ENCODE data around the gene CDC16.

The CDC16 gene

GRCh38 chr13:114304346-114305034 lies 69.8 kb downstream of the CDC16 start:
- DNase-seq, result no peak

- DNase-seq, result no peak
These were observed 74.4 kb downstream of the CDC16 start for GRCh38 chr13:114309086-114309485.

GRCh38 chr13:114309806-114310410 lies 75.2 kb downstream of the CDC16 start:
- no peak for DNase-seq

GRCh38 chr13:114310956-114311355 lies 76.3 kb downstream of the CDC16 start:
- no peak for DNase-seq

GRCh38 chr13:114311387-114311786 lies 76.7 kb downstream of the CDC16 start:
- no peak for DNase-seq

- no peak for DNase-seq
These were observed 77.2 kb downstream of the CDC16 start for GRCh38 chr13:114311908-114312307.

- DNase-seq, result no peak
These were observed 78.6 kb downstream of the CDC16 start for GRCh38 chr13:114313061-114313860.

- DNase-seq, result peak; percentile 96
These were observed 79.6 kb downstream of the CDC16 start, which contains the start of gene CHAMP1 for GRCh38 chr13:114314074-114314912. CHAMP1 (plus strand) TSS chr13:114314503; CDS start chr13:114323843, 9,340 bp downstream.

GRCh38 chr13:114315074-114315785 lies 80.5 kb downstream of the CDC16 start:
- no peak for DNase-seq

- DNase-seq, result no peak
These were observed 83.9 kb downstream of the CDC16 start for GRCh38 chr13:114318624-114319023.

- DNase-seq, result no peak
These were observed 84.8 kb downstream of the CDC16 start for GRCh38 chr13:114319441-114319913.

- no peak for DNase-seq
These were observed 85.4 kb downstream of the CDC16 start for GRCh38 chr13:114320065-114320464.

- no peak for DNase-seq
These were observed 86.6 kb downstream of the CDC16 start for GRCh38 chr13:114321256-114321655.

Measured in NCI-H146 (cell line).